Kidney capillary endothelial cell (primary cell): ENCODE measurements around the gene NPAP1.
"Not testable (repeated sequence)": the region's sequence is repeated elsewhere in the genome, so short reads cannot be mapped to it uniquely, and the experiment has no call there.

Experiments used
- DNase-seq: peaks from one replicate; pipeline ENCODE4 v3.0.0-alpha.2; 2018; ENCODE audit warnings: low spot score

The NPAP1 gene, protein sequence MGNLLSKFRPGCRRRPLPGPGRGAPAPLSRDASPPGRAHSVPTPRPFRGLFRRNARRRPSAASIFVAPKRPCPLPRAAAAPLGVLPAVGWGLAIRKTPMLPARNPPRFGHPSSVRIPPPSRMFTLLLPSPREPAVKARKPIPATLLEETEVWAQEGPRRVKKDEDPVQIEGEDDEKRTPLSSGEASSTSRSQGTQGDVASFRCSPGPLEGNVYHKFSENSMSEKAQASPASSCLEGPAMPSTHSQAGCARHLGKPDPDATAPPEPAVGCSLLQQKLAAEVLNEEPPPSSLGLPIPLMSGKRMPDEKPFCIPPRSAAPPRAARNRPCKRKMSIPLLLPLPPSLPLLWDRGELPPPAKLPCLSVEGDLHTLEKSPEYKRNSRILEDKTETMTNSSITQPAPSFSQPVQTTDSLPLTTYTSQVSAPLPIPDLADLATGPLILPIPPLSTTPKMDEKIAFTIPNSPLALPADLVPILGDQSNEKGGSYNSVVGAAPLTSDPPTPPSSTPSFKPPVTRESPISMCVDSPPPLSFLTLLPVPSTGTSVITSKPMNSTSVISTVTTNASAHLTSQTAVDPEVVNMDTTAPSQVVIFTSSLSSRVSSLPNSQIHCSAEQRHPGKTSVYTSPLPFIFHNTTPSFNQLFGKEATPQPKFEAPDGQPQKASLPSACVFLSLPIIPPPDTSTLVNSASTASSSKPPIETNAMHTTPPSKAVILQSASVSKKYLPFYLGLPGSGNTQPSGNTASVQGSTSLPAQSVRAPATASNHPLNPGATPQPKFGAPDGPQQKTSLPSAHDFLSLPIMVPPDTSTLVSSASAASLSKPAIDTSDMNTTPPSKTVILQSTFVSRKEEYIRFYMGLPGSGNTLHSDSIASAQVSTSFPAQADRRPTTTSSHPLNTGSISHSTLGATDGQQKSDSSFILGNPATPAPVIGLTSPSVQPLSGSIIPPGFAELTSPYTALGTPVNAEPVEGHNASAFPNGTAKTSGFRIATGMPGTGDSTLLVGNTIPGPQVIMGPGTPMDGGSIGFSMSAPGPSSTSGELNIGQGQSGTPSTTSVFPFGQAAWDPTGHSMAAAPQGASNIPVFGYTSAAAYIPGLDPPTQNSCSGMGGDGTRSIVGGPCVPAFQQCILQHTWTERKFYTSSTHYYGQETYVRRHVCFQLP

DNA sequence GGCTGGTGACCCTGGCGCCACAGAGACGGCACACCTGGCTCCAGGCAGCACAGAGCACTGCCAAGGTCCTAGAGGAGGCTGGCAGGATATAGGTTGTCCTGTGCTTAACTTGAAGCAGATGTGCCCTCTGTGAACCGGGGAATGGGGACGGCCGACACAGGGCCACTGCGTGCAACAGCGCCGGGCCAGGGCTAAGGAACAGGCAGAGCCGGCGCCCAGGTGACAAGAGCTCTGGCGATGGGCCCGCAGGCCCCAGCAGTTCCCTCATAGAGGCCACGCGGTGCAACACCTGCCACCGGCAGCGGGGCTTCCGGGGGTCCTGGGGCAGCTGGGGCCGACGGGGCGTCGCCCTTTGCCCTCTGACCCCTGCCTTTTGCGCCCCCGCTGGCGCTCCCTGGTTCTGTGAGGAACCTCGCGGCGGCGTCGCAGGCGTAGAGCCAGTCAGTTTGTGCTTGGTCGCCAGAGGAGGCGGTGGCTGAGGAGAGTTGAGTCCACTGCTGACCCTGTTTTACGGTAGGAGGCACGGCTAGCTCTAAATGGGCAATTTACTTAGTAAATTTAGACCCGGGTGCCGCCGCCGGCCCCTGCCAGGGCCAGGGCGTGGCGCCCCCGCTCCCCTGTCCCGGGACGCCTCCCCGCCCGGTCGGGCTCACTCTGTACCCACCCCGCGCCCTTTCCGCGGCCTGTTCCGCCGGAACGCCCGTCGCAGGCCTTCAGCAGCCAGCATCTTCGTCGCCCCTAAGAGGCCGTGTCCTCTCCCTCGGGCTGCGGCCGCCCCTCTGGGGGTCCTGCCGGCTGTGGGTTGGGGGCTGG, at the start of gene NPAP1:
TSS of gene NPAP1 (plus strand) at position 444 of the 813 bp plus-strand sequence. CDS start at position 537, 93 bp downstream.
- no peak for DNase-seq

DNA sequence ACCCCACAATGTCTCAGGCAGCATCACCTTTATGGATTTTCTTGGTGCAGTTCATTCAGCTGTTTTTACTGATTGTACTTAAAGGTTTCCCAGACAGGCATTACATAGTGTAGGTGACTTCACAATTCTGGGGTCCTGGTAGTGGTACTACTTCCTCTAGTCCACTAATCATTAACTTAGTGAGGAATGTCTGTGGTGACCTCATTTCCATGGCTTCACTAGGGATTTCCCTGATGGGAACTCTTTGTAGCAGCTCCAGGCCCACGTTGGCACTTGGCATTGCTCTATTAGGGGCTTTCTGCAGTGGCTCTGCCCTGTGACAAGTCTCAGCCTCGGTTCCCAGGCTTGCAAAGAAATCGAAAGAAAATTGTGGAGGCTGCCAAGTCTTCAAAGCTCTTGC, 48.1 kb upstream of the NPAP1 start:
- no peak for DNase-seq

DNA sequence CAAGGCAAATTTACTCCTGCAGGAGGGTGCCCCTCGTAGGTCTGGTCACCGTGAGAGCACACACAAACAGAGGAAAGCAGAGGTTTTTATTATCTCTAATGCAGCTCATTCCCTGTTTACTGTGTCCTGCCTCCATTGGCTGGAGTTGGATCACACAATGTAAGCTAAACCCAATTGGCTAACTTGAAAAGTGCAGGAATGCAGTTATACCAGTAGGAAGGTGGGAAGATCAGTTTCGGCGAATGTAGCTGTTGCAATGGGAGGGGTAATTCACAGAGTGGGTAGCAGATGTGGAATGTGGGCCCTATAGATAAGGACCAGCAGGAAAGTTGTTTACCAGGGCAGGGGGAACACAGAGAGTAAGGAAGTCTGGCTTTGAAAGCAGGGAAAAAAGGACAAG, 42.5 kb upstream of the NPAP1 start:
- DNase-seq: no peak

DNA sequence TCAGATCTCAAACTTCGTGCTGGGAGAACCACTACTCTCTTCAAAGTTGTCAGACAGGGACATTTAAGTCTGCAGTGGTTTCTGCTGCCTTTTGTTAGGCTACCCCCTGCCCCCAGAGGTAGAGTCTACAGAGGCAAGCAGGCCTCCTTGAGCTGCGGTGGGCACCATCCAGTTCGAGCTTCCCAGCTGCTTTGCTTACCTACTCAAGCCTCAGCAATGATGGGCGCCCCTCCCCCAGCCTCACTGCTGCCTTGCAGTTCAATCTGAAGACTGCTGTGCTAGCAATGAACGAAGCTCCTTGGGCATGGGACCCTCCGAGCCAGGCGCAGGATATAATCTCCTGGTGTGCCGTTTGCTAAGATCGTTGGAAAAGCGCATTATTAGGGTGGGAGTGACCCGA, 36.2 kb upstream of the NPAP1 start:
- not testable (repeated sequence) for DNase-seq

DNA sequence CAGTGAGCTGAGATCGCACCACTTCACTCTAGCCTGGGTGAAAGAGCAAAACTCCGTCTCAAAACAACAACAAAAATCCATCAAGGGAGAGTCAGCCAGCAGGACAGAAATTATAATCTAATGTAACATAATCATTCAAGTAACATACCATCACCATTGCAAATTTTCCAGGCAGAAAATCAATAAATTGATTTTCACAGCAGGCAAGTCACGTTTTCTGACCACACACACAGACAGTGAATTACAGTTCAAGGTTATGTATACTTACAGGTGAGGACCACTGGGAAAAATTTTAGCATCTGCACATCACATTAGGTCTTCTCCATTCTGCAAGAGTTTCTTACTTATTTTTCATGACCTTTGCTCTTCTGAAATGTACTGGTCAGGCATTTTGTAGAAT, 29.9 kb upstream of the NPAP1 start:
- DNase-seq: no peak

DNA sequence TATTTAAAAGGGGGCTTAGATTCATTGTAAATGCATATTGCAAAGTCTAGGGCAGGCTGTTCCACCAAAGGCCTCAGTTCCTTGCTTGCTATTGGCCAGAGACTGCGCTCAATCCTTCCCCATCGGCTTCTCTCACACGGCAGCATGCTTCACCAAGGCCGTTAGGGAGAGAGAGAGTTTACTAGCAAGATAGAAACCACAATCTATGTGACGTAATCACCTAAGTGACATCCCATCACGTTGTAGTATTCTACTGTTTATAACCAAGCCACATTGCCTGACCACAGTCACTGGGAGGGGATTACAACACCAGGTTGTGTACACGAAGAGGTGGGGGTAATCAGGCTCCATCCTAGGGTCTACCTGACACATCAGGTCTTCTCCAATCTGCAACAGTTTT, 16.0 kb upstream of the NPAP1 start:
- DNase-seq: no peak

DNA sequence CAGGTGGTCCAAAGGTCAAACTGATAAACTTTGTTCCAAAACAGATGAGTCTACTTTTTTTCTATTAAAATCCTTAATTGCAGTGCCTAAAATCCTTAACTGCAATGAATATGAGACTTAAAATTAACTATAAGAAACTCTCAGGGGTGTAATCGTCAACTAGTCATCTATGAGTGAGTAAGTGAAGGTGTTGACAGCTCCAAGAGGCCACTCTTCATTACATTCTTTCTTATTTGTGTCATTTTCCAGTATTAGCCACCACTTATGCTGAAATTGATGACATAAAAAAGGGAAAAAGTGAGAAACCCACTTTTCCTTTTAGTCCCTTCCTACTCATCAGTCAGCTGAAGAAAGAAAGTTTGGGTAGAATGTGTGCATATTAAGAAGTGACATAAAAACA, 12.6 kb upstream of the NPAP1 start:
- no peak for DNase-seq

DNA sequence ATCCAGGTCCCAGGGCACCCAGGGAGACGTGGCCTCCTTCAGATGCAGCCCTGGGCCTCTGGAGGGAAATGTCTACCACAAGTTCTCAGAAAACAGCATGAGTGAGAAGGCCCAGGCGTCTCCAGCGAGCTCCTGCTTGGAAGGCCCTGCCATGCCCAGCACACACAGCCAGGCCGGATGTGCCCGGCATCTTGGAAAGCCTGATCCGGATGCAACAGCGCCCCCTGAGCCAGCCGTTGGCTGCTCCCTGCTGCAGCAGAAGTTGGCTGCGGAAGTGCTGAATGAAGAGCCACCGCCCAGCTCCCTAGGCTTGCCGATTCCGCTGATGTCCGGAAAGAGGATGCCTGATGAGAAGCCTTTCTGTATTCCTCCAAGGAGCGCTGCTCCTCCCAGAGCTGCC, 856 bp downstream of the NPAP1 start:
- DNase-seq: no peak

DNA sequence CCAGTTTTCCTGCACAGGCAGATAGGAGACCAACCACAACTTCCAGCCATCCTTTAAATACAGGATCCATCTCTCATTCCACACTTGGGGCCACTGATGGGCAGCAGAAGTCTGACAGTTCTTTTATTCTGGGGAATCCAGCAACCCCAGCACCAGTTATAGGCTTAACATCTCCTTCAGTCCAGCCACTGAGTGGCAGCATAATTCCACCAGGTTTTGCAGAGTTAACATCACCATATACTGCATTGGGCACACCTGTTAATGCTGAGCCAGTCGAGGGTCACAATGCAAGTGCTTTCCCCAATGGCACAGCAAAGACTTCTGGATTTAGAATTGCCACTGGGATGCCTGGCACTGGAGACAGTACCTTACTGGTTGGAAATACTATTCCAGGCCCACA, 2.9 kb downstream of the NPAP1 start:
- DNase-seq: no peak

DNA sequence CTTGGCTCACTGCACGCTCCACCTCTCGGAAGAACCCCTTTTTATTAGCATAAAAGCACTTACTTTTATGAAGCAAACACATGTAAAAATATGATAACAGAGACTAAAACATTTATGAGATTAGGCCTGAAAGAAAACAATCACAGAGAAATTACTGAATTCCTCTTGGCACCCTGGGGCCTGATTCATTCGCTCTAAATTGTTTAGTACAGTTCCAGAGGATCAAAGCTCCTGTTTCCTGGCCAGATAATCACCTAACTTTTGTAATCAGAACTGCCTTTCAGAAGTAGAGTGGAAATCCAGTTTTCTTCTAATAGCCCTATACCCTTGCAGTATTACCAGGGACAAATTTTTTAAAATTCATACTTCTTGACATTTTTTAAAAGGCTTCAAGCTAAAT, 6.4 kb downstream of the NPAP1 start:
- no peak for DNase-seq

DNA sequence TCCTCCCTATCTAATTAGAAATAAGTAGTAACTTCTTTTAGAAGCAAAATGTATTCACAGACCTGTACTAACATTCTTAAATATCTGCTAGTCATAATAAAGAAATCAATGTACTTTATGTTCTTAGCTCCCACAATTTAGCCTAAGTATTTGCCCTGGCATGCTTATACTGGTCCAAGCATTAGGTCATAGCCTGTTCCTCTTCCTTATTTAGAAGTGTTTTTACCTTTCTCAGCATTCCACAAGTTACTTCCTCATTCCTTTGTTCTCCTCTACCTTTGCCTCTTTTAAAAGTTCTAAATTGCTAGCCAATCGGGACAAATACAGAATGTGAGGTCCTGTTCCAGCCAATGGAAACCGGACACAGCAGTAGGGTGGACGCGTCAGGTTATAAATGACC, 7.3 kb downstream of the NPAP1 start:
- not testable (repeated sequence) for DNase-seq

DNA sequence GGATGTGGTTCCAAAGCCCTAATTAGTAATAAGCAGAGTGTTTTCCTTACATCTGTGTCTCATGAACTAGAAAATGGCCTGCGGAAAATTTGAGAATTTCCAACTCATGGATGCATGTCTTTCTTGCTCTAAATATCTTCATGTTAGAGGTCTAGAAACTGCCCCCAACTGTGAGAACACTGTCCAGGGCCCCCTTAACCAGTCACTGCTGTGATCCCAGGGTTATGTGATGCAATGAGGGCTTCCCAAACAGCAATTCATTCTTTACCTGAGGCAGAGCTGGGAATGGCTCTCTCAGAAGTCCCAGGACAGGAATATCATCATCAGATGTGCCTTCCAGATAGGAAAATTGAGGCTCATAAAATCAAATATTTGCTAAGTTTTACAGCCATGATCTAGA, 8.2 kb downstream of the NPAP1 start:
- no peak for DNase-seq

DNA sequence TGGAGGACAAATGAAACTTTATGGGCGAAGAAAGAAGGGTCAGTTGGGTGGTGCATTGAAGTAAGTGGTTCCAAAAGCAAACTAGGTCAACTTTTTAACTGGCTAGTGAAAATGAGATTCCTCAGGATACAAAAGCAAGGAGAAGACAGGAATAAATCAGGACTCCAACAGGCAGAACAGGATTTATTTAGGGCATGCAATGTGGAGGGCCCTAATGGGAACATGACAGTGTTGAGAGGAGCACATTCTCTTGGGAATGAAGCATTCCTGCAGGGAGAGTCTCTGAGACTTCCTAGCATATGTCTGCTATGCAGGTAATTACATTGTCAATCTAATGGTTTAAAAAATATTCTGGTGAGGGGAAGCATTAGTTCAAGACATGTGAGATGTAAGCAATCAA, 8.7 kb downstream of the NPAP1 start:
- DNase-seq: no peak

DNA sequence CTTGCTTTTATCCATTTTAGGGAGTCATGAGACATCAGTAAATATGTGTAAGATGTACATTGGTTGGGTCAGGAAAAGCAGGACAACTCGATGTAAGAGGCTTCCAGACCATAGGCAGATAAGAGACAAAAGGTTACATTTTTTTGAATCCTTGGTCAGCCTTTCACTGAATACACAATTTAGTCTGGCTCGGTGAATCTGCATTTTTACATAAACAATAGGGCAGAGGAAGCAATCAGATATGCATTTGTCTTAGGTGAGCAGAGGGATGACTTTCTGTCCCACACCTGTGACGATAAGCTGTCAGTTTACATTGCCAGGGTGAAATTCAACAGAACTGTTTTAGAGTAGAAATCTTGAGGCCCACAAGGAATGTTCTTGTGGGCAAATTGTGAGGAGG, 20.6 kb downstream of the NPAP1 start:
- no peak for DNase-seq

DNA sequence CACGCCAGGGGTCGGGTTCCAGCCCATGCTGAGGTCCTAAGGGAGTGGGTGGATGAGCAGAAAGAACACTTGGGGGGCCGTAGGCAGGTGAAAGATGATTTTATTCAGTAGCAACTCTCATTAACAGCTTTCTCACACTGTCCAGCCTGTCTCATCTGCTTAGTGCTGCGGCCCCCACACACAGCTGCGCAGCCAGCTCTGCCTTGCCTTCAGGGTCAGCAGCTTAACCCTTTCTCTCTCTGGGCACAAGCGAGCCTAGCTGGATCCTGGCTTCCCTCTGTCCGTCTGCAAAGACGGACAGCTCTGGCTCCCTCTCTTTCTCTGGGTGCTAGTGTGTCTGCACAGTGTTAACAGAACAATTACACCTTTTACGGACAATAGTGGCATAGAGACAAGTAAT, 21.3 kb downstream of the NPAP1 start:
- no peak for DNase-seq

DNA sequence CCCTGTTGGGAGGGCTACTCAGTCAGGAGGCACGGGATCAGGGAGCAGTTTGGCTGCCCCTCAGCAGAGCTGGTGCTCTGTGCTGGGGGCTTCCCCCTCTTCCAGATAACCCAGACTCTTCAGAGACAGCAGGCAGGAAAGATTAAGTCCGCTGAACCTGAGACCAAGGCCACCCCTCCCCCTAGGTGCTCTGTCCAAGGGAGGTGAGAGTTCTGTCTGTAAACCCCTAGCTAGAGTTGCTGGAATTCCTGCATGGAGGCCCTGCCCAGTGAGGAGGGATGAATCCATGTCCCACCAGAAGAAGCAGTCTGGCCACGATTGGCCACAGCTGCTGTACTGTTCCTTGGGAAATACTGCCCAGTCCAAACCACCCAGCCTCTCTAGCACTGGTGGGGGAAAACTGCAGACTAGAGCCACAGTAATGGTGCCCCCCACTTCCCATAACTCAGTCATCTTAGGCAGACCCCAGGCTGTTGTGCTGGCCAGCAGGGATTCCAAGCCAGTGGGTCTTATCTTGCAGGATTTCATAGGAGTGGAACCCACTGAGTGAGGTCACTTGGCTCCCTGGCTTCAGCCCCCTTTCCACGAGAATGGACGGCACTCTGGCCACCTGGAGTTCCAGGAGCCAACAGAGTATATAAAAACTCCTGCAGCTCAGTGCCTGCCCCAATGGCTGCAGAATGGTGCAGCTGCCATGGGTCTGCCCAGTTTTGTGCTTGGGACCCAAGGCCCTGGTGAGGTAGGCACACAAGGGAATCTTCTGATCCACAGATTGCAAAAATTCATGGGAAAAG, 42.9 kb downstream of the NPAP1 start:
- no peak for DNase-seq

DNA sequence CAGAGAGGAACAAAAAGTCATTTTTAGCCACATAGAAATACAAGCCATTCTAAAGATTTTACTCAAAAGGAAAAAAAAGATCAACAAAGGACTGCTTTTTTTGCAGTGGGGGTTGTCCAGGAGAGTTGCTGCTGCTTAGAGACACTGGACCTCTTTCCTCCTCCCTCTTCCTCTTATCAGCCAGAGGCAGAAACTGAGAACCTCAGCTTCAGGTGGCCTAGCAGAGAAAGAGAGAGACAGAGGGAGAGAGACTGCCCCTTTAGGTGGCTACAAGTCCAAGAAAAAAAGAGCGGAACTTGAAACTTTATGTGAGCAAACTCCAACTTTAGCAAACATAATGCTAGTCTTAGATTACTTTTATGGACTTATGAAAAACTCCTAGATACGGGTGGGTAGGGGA, 54.2 kb downstream of the NPAP1 start:
- no peak for DNase-seq
